CD14-positive monocyte (primary cell): ENCODE measurements around the gene TMEM244. TPM values are rescaled to one million over a fixed set of nuclear protein-coding genes. Genes with fewer than 3 reads are reported as not detected.

Source experiments
- DNase-seq, 3 donors: peaks; one replicate each; pipeline ENCODE4 v3.0.0-alpha.2; 2011 to 2022
- H2AFZ ChIP-seq: 2 replicates; pipeline ENCODE4 v1.6.0; 2012; ENCODE audit warnings: mild to moderate bottlenecking, low read depth, low read length, inconsistent platforms; ENCODE audit not compliant: insufficient read depth, poor library complexity, severe bottlenecking
- H3K27ac ChIP-seq, 2 donors: 1 replicate in 1 of 2; 2 replicates in 1 of 2; pipeline ENCODE4 v1.5.1; 2012 to 2013; ENCODE audit warnings: low read length in 2 of 2, control low read depth in 1 of 2, inconsistent platforms in 1 of 2, low read depth in 1 of 2, mild to moderate bottlenecking in 1 of 2
- H3K27me3 ChIP-seq, 2 donors: one replicate each; pipeline versions ENCODE4 v1.6.0 to v1.6.1; 2011 to 2013; ENCODE audit warnings: low read length in 2 of 2; ENCODE audit not compliant: control insufficient read depth in 2 of 2, insufficient read depth in 2 of 2
- H3K36me3 ChIP-seq, 2 donors: replicated peaks in 1 of 2; 1 replicate in 1 of 2; 2 replicates in 1 of 2; pipeline versions ENCODE4 v1.5.1 to v1.6.1; 2012 to 2013; ENCODE audit warnings: low read length in 2 of 2, control low read depth in 1 of 2, inconsistent platforms in 1 of 2, mild to moderate bottlenecking in 1 of 2; ENCODE audit not compliant: insufficient read depth in 2 of 2, control insufficient read depth in 1 of 2
- H3K4me1 ChIP-seq, 2 donors: 1 replicate in 1 of 2; 2 replicates in 1 of 2; pipeline versions ENCODE4 v1.5.1 to v1.6.1; 2012 to 2013; ENCODE audit warnings: low read length in 2 of 2, control low read depth in 1 of 2, inconsistent platforms in 1 of 2, mild to moderate bottlenecking in 1 of 2, moderate library complexity in 1 of 2; ENCODE audit not compliant: insufficient read depth in 2 of 2, control insufficient read depth in 1 of 2
- H3K4me2 ChIP-seq: replicated peaks from 2 replicates; pipeline ENCODE3; 2012; ENCODE audit warnings: low read length, moderate library complexity, mild to moderate bottlenecking; ENCODE audit not compliant: poor library complexity, severe bottlenecking; ENCODE audit errors: extremely low read depth
- H3K4me3 ChIP-seq, 3 experiments: fragments of 200-600 bp in 1 of 3; sonication (generic) in 1 of 3; replicated peaks in 1 of 3; 1 replicate in 2 of 3; 2 replicates in 1 of 3; pipeline ENCODE4 v1.5.1; 2011 to 2013; ENCODE audit warnings: low read length in 3 of 3, mild to moderate bottlenecking in 3 of 3, control low read depth in 2 of 3, low read depth in 2 of 3, inconsistent platforms in 1 of 3, moderate library complexity in 1 of 3
- H3K79me2 ChIP-seq: 2 replicates; pipeline ENCODE4 v1.6.0; 2012; ENCODE audit warnings: mild to moderate bottlenecking, control low read depth, inconsistent platforms, low read length, moderate library complexity; ENCODE audit not compliant: insufficient read depth
- H3K9ac ChIP-seq: 2 replicates; pipeline ENCODE4 v1.6.0; 2017; ENCODE audit warnings: low read length, mild to moderate bottlenecking; ENCODE audit not compliant: insufficient read depth, poor library complexity, severe bottlenecking
- H3K9me3 ChIP-seq, 2 donors: replicated peaks in 1 of 2; 1 replicate in 1 of 2; 2 replicates in 1 of 2; pipeline versions ENCODE4 v1.5.1 to v1.6.1; 2012 to 2013; ENCODE audit warnings: low read length in 2 of 2, control low read depth in 1 of 2; ENCODE audit not compliant: control insufficient read depth in 1 of 2, insufficient read depth in 1 of 2
- H4K20me1 ChIP-seq: 2 replicates; pipeline ENCODE4 v1.6.0; 2012; ENCODE audit warnings: mild to moderate bottlenecking, low read length, control low read depth, moderate library complexity; ENCODE audit not compliant: insufficient read depth
- H3K27ac Mint-ChIP-seq, 7 donors: one replicate each; pipeline ENCODE4 v1.8.0; 2020; ENCODE audit warnings: mild to moderate bottlenecking in 7 of 7, mixed read lengths in 7 of 7, moderate library complexity in 6 of 7, inconsistent platforms in 2 of 7
- H3K27me3 Mint-ChIP-seq, 3 donors: one replicate each; pipeline ENCODE4 v1.8.0; 2021 to 2022; ENCODE audit warnings: low read depth in 3 of 3, mild to moderate bottlenecking in 3 of 3, mixed read lengths in 3 of 3, moderate library complexity in 3 of 3, inconsistent platforms in 1 of 3
- H3K36me3 Mint-ChIP-seq, 2 donors: one replicate each; pipeline ENCODE4 v1.8.0; 2020; ENCODE audit warnings: mixed read lengths in 2 of 2, inconsistent platforms in 1 of 2, mild to moderate bottlenecking in 1 of 2
- H3K4me1 Mint-ChIP-seq: one replicate; pipeline ENCODE4 v1.8.0; 2020; ENCODE audit warnings: mild to moderate bottlenecking, mixed read lengths
- H3K4me3 Mint-ChIP-seq, 2 donors: one replicate each; pipeline ENCODE4 v1.8.0; 2020; ENCODE audit warnings: mild to moderate bottlenecking in 2 of 2, mixed read lengths in 2 of 2, moderate library complexity in 1 of 2
- H3K9me3 Mint-ChIP-seq, 7 donors: one replicate each; pipeline ENCODE4 v1.8.0; 2020 to 2022; ENCODE audit warnings: mixed read lengths in 7 of 7, mild to moderate bottlenecking in 6 of 7, moderate library complexity in 6 of 7, inconsistent platforms in 2 of 7
- WGBS: methylation state at CpG from one replicate; pipeline ENCODE4 v1.1.5; 2013; ENCODE audit warnings: missing lambda C conversion rate; ENCODE audit not compliant: insufficient coverage; 5-methylcytosine and 5-hydroxymethylcytosine counted together
- intact Hi-C, 2 donors: fragments of 100-400 bp; cut with micrococcal nuclease; formaldehyde crosslinking; loops; one replicate each; pipeline versions ENCODE4 v1.15.0 to v1.15.1; 2023
- polyA plus RNA-seq, 3 donors: library from polyadenylated mRNA; depleted of rRNA in 1 of 3; unstranded in 2 of 3; stranded (reverse) in 1 of 3; fragments of 300-500 nt in 2 of 3; fragments of >200 nt in 1 of 3; fragmentation: Illumina TruSeq in 2 of 3; gene quantifications; 1 replicate in 2 of 3; 2 replicates in 1 of 3; pipeline ENCODE4 v1.2.3, GENCODE V29; 2012 to 2021
- TF ChIP-seq, protein P1 (sequence below): fragments of 200-600 bp; IDR thresholded peaks from one replicate; pipeline ENCODE4 v1.8.0; 2022; ENCODE audit warnings: antibody characterized with exemption, mild to moderate bottlenecking

Gene TMEM244
- polyA plus RNA-seq, 3 donors: not detected

- H3K27me3 Mint-ChIP-seq: peaks cover 0 to 3% (median 0%) of the 10 kb centered on the region in 3 donors
- TF ChIP-seq, protein P1, sequence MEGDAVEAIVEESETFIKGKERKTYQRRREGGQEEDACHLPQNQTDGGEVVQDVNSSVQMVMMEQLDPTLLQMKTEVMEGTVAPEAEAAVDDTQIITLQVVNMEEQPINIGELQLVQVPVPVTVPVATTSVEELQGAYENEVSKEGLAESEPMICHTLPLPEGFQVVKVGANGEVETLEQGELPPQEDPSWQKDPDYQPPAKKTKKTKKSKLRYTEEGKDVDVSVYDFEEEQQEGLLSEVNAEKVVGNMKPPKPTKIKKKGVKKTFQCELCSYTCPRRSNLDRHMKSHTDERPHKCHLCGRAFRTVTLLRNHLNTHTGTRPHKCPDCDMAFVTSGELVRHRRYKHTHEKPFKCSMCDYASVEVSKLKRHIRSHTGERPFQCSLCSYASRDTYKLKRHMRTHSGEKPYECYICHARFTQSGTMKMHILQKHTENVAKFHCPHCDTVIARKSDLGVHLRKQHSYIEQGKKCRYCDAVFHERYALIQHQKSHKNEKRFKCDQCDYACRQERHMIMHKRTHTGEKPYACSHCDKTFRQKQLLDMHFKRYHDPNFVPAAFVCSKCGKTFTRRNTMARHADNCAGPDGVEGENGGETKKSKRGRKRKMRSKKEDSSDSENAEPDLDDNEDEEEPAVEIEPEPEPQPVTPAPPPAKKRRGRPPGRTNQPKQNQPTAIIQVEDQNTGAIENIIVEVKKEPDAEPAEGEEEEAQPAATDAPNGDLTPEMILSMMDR: no peak
- Histone ChIP-seq H2AFZ (no peak overlapping the region), H3K27ac (no peak overlapping the region), H3K9ac (no peak overlapping the region), H3K27me3 (no peaks in the 10 kb centered on the region), H3K4me2 (no peak overlapping the region), H3K9me3 (no peaks in the 10 kb centered on the region), H3K4me3 (no peak overlapping the region), H3K4me1 (peaks cover 10 to 15% of the 10 kb centered on the region in 2 donors), H3K36me3 (no peaks in the 10 kb centered on the region), H3K79me2 (no peaks in the 10 kb centered on the region), H4K20me1 (no peaks in the 10 kb centered on the region)
- no peak overlapping the region for H3K27ac Mint-ChIP-seq
- no peak for DNase-seq
- peaks cover 0 to 2% (median 0%) of the 10 kb centered on the region in 7 donors for H3K9me3 Mint-ChIP-seq
- WGBS: no CpG with 5 or more reads among the region's 2 CpGs
- no peaks in the 10 kb centered on the region for H3K36me3 Mint-ChIP-seq
- intact Hi-C loops: no loop called here
- H3K4me3 Mint-ChIP-seq: no peak overlapping the region
- peaks cover 13% of the 10 kb centered on the region for H3K4me1 Mint-ChIP-seq
Measured at GRCh38 chr6:129872586-129872985, 11.5 kb upstream of the TMEM244 start.

- no peak for DNase-seq
- Mint-ChIP-seq H3K27me3 (peaks cover 0 to 3% (median 0%) of the 10 kb centered on the region in 3 donors), H3K9me3 (peaks cover 0 to 2% (median 0%) of the 10 kb centered on the region in 7 donors), H3K36me3 (no peaks in the 10 kb centered on the region), H3K27ac (no peak overlapping the region), H3K4me1 (peaks cover 11% of the 10 kb centered on the region), H3K4me3 (no peak overlapping the region)
- WGBS: 100% methylated on average over 1 of the region's 3 CpGs
- peaks cover 9 to 12% of the 10 kb centered on the region in 2 donors for H3K4me1 ChIP-seq
- H3K9me3 ChIP-seq: no peaks in the 10 kb centered on the region
- no peak overlapping the region for H3K9ac ChIP-seq
- no peaks in the 10 kb centered on the region for H3K27me3 ChIP-seq
- no peak overlapping the region for H3K27ac ChIP-seq
- H3K79me2 ChIP-seq: no peaks in the 10 kb centered on the region
- H3K4me2 ChIP-seq: no peak overlapping the region
- TF ChIP-seq, protein P1: no peak
- intact Hi-C loops: no loop called here
- H4K20me1 ChIP-seq: no peaks in the 10 kb centered on the region
- no peaks in the 10 kb centered on the region for H3K36me3 ChIP-seq
- no peak overlapping the region for H3K4me3 ChIP-seq
- no peak overlapping the region for H2AFZ ChIP-seq
Measured at GRCh38 chr6:129871221-129871620, 10.1 kb upstream of the TMEM244 start.
